GM06990 (cell line): ENCODE data around the gene DMD.

Source experiments
- DNase-seq: peaks from one replicate; pipeline ENCODE4 v3.0.0-alpha.2; 2011; ENCODE audit not compliant: insufficient read length; ENCODE audit errors: extremely low read depth
- H3K27me3 ChIP-seq: replicated peaks from 2 replicates; pipeline ENCODE4 v1.6.0; 2011; ENCODE audit warnings: low read length; ENCODE audit not compliant: control insufficient read depth, insufficient read depth
- H3K36me3 ChIP-seq: 2 replicates; pipeline ENCODE4 v1.5.1; 2011; ENCODE audit warnings: low read length; ENCODE audit not compliant: control insufficient read depth, insufficient read depth
- H3K4me3 ChIP-seq: replicated peaks from 2 replicates; pipeline ENCODE4 v1.5.1; 2011; ENCODE audit warnings: low read depth, mild to moderate bottlenecking, control low read depth, low read length
- TF ChIP-seq, protein P1 (sequence below): IDR thresholded peaks from 2 replicates; pipeline ENCODE4 v1.5.1; 2011; ENCODE audit warnings: low read length, control low read depth, mild to moderate bottlenecking, inconsistent platforms; ENCODE audit not compliant: insufficient read depth, poor library complexity, severe bottlenecking

The DMD gene

DNA sequence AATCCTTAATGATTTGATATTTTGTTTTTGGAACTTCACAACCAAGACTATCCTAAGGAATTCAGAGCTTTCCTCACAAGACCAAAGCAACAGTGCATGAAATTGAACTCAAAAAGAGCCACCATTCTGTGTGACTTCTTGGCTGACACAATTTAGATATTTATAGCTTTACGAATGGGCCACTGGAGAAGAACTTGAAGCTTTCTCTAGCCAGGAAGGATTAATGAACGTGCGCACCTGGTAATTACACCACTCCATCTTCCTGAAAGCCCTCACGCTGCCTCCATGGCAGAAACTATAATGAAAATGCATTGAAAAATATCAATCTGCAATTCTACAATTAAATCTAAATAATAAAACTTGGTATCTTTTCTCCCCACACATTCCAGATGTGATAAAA is 1057.8 kb downstream of the DMD start:
- H3K36me3 ChIP-seq, result no peaks in the 10 kb centered on the region
- TF ChIP-seq, protein P1, sequence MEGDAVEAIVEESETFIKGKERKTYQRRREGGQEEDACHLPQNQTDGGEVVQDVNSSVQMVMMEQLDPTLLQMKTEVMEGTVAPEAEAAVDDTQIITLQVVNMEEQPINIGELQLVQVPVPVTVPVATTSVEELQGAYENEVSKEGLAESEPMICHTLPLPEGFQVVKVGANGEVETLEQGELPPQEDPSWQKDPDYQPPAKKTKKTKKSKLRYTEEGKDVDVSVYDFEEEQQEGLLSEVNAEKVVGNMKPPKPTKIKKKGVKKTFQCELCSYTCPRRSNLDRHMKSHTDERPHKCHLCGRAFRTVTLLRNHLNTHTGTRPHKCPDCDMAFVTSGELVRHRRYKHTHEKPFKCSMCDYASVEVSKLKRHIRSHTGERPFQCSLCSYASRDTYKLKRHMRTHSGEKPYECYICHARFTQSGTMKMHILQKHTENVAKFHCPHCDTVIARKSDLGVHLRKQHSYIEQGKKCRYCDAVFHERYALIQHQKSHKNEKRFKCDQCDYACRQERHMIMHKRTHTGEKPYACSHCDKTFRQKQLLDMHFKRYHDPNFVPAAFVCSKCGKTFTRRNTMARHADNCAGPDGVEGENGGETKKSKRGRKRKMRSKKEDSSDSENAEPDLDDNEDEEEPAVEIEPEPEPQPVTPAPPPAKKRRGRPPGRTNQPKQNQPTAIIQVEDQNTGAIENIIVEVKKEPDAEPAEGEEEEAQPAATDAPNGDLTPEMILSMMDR, result no peak
- H3K27me3 ChIP-seq, result no peaks in the 10 kb centered on the region
- no peak overlapping the region for H3K4me3 ChIP-seq
- no peak for DNase-seq

DNA sequence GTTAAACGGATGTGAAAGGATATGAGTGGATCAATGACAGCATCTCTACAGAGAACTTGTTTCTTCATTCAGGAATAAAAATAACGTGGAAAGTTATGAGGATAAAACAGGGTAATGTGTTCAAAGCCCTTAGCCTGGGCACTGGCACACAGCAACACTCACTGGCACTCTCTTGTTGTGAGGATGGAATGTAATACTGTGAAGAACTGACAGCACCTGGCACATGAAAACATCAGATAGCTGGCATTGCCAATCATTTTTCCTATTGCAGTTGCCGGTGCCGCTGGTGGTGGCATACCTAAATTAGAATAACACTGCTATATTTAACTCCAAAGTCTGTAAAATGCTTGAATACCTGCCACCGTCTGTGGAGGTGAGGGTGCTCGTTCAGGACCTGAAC is 1061.2 kb downstream of the DMD start:
- DNase-seq, result no peak
- TF ChIP-seq, protein P1, result no peak

DNA sequence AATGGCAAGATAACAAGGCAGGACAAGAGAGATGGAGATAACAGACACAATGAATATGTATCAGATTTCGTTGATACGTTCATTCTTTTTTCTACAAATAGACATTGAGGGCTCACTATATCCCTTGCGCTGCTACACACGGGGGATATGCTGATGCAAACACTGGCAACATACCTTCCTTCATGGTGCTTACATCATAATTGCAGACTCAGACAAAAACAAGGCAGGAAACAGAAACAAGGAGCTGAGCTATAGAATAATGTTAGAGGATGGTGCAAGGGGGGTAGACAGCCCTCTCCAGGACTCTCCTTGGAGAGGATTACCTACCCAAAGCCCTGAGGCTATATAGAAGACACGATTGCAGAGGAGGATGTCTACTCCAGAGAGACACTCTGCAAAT is 1069.5 kb downstream of the DMD start:
- no peak overlapping the region for H3K4me3 ChIP-seq
- TF ChIP-seq, protein P1, result no peak
- H3K27me3 ChIP-seq, result no peaks in the 10 kb centered on the region
- no peaks in the 10 kb centered on the region for H3K36me3 ChIP-seq
- no peak for DNase-seq

More for the DNA sequence above, 1061.2 kb downstream of the DMD start:
- H3K36me3 ChIP-seq, result no peaks in the 10 kb centered on the region
- no peak overlapping the region for H3K4me3 ChIP-seq
- no peaks in the 10 kb centered on the region for H3K27me3 ChIP-seq

DNA sequence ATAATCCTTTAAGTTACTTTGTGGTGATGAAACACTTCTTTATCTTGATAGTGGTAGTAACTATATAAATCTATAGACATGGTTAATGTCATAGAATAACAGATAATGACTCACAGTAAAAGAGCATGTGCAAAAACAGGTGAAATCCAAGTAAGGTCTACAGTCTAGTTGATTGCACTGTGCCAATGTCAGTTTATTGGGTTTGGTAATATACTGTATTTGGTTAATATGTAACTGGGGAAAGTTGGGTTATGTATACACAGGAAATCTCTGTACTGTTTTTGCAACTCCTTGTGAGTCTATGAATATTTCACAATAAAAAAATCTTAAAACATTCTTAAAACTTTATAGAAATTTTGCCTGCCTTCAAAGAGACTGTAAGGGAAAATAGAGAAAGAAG is 1071.9 kb downstream of the DMD start:
- no peaks in the 10 kb centered on the region for H3K27me3 ChIP-seq
- no peaks in the 10 kb centered on the region for H3K36me3 ChIP-seq
- TF ChIP-seq, protein P1, result no peak
- no peak for DNase-seq
- H3K4me3 ChIP-seq, result no peak overlapping the region

DNA sequence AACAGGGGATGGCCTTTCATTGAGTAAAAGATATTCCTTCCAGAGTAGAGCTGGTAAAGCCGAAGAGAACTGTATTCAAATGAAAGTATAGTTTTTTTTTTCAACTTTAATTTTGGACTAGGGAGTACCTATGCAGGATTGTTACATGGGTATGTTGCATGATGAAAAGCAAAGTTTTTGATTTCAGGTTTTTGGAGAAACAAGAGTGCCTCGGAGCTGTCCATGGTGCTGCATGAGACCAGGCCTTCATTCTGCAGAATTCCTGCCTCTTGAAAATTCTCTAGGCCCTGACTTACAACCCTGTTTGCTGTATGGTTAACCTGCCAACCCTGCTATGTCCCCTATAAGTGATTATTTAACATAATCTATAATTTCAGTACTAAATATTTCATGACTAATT is 1073.8 kb downstream of the DMD start:
- TF ChIP-seq, protein P1, result no peak
- DNase-seq, result no peak
- no peaks in the 10 kb centered on the region for H3K36me3 ChIP-seq
- no peaks in the 10 kb centered on the region for H3K27me3 ChIP-seq
- no peak overlapping the region for H3K4me3 ChIP-seq

DNA sequence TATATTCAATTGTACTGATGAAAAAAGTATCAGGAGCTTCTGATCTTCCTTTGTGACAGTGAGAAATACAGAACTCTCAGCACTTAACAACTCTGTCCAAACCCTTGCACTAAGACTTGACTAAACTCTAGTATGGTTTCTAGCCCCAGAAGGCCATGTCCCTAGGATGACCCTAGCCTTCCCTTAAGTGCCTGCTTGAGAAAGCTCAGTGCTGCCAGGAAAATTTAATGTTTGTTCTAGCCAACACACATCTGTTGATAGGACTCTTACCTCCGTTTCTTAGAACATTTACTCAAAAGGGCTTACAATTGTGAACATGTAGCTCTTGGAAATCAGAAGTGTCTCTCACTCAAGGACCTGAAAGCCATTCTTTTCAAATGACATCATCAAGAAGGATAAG is 1084.4 kb downstream of the DMD start:
- Histone ChIP-seq H3K27me3 (no peaks in the 10 kb centered on the region), H3K4me3 (no peak overlapping the region), H3K36me3 (no peaks in the 10 kb centered on the region)
- no peak for DNase-seq
- TF ChIP-seq, protein P1, result no peak
